IMR-90 (cell line): ENCODE measurements around the gene AATF. TPM values are rescaled to one million over a fixed set of nuclear protein-coding genes. Genes with fewer than 3 reads are reported as not detected.

ENCODE experiments used
- ATAC-seq: fragments of 200-7000 bp; cut with Tn5 transposase; 2 replicates; pipeline ENCODE4 v1.9.1; 2020; ENCODE audit warnings: low read depth, mild to moderate bottlenecking, moderate library complexity
- BruUV-seq: library from RNA; stranded (reverse); fragments of 400-500 nt; replicated peaks from 2 replicates; lab custom pipeline; 2021; lab: Mats Ljungman, UMichigan
- CTCF ChIA-PET: fragments of 300-600 bp; formaldehyde crosslinking; extraction: SDS; loops from one replicate; lab custom pipeline; 2021; ENCODE audit warnings: antibody characterized with exemption; lab: Yijun Ruan, JAX
- POLR2A ChIA-PET: fragments of 300-600 bp; sonication (Branson Sonifier 250); formaldehyde crosslinking; loops from one replicate; lab custom pipeline; 2022; ENCODE audit warnings: antibody characterized with exemption; ENCODE audit not compliant: unreplicated experiment; lab: Charles Lee
- DNase-seq: peaks from one replicate; pipeline ENCODE4 v3.0.0; 2013
- H2AFZ ChIP-seq: replicated peaks from 2 replicates; pipeline ENCODE3; 2013; ENCODE audit warnings: low read length, mild to moderate bottlenecking; ENCODE audit not compliant: poor library complexity
- H2AK5ac ChIP-seq: 2 replicates; pipeline ENCODE4 v1.6.1; 2013; ENCODE audit warnings: low read depth, low read length, inconsistent platforms
- H2AK9ac ChIP-seq: replicated peaks from 2 replicates; pipeline ENCODE3; 2013; ENCODE audit warnings: mild to moderate bottlenecking, low read depth, low read length, moderate library complexity; ENCODE audit not compliant: poor library complexity
- H2BK120ac ChIP-seq: 2 replicates; pipeline ENCODE4 v1.6.1; 2013; ENCODE audit warnings: low read depth, low read length, inconsistent platforms
- H2BK15ac ChIP-seq: 3 replicates; pipeline ENCODE4 v1.6.1; 2013; ENCODE audit warnings: low read depth, low read length, inconsistent platforms
- H2BK20ac ChIP-seq: 2 replicates; pipeline ENCODE4 v1.6.1; 2013; ENCODE audit warnings: low read depth, mild to moderate bottlenecking, inconsistent platforms, low read length, moderate library complexity
- H2BK5ac ChIP-seq: 2 replicates; pipeline ENCODE4 v1.6.1; 2013; ENCODE audit warnings: mild to moderate bottlenecking, low read depth, low read length, inconsistent platforms; ENCODE audit not compliant: poor library complexity, severe bottlenecking
- H3K14ac ChIP-seq: replicated peaks from 2 replicates; pipeline ENCODE4 v1.6.1; 2013; ENCODE audit warnings: low read depth, low read length, inconsistent platforms
- H3K18ac ChIP-seq: 2 replicates; pipeline ENCODE4 v1.6.1; 2013; ENCODE audit warnings: low read depth, low read length, control low read depth
- H3K23ac ChIP-seq: 2 replicates; pipeline ENCODE4 v1.6.1; 2013; ENCODE audit warnings: low read depth, low read length, inconsistent platforms
- H3K27ac ChIP-seq: 2 replicates; pipeline ENCODE4 v1.5.1; 2013; ENCODE audit warnings: mild to moderate bottlenecking, control low read depth, low read length; ENCODE audit not compliant: insufficient read depth
- H3K27me3 ChIP-seq: 2 replicates; pipeline ENCODE4 v1.6.1; 2013; ENCODE audit warnings: low read length; ENCODE audit not compliant: control insufficient read depth, insufficient read depth
- H3K36me3 ChIP-seq: 2 replicates; pipeline ENCODE4 v1.6.1; 2013; ENCODE audit warnings: low read length, mixed read lengths; ENCODE audit not compliant: control insufficient read depth, insufficient read depth
- H3K4ac ChIP-seq: 2 replicates; pipeline ENCODE4 v1.6.1; 2013; ENCODE audit warnings: low read depth, low read length, inconsistent platforms
- H3K4me1 ChIP-seq: 2 replicates; pipeline ENCODE4 v1.6.1; 2013; ENCODE audit warnings: low read length, mixed read lengths; ENCODE audit not compliant: control insufficient read depth, insufficient read depth
- H3K4me2 ChIP-seq: 2 replicates; pipeline ENCODE4 v1.6.1; 2013; ENCODE audit warnings: low read depth, mild to moderate bottlenecking, control low read depth, low read length, moderate library complexity
- H3K4me3 ChIP-seq: 2 replicates; pipeline ENCODE4 v1.5.1; 2013; ENCODE audit warnings: low read depth, mild to moderate bottlenecking, control low read depth, low read length, moderate library complexity; ENCODE audit not compliant: insufficient read depth
- H3K56ac ChIP-seq: 2 replicates; pipeline ENCODE4 v1.6.1; 2013; ENCODE audit warnings: low read length, inconsistent platforms; ENCODE audit not compliant: insufficient read depth; ENCODE audit errors: extremely low read depth
- H3K79me1 ChIP-seq, 2 experiments: 2 replicates each; pipeline ENCODE4 v1.6.1; 2013; ENCODE audit warnings: low read length in 2 of 2, inconsistent platforms in 1 of 2, low read depth in 1 of 2
- H3K9ac ChIP-seq: 2 replicates; pipeline ENCODE4 v1.6.1; 2013; ENCODE audit warnings: low read depth, low read length, control low read depth
- H3K9me1 ChIP-seq: 2 replicates; pipeline ENCODE4 v1.6.1; 2013; ENCODE audit warnings: low read length, inconsistent platforms; ENCODE audit not compliant: insufficient read depth
- H3K9me3 ChIP-seq: 2 replicates; pipeline ENCODE4 v1.6.1; 2013; ENCODE audit warnings: low read length; ENCODE audit not compliant: control insufficient read depth, insufficient read depth
- H4K20me1 ChIP-seq: 2 replicates; pipeline ENCODE4 v1.6.1; 2013; ENCODE audit warnings: low read length, inconsistent platforms; ENCODE audit not compliant: insufficient read depth
- H4K5ac ChIP-seq: 2 replicates; pipeline ENCODE4 v1.6.1; 2013; ENCODE audit warnings: mild to moderate bottlenecking, low read depth, low read length, control low read depth
- H4K8ac ChIP-seq, 2 experiments: 2 replicates each; pipeline ENCODE4 v1.6.1; 2013; ENCODE audit warnings: low read depth in 2 of 2, low read length in 2 of 2, control low read depth in 1 of 2, inconsistent platforms in 1 of 2
- H4K91ac ChIP-seq: 2 replicates; pipeline ENCODE4 v1.6.1; 2013; ENCODE audit warnings: low read depth, low read length, inconsistent platforms; ENCODE audit not compliant: insufficient read depth
- BHLHE40 ChIP-seq: fragments of 150-350 bp; IDR thresholded peaks from 2 replicates; pipeline ENCODE4 v1.6.1; 2016; ENCODE audit warnings: mild to moderate bottlenecking, low read depth, low read length
- CEBPB ChIP-seq: IDR thresholded peaks from 2 replicates; pipeline ENCODE4 v1.6.1; 2012; ENCODE audit warnings: low read depth, low read length, improper control_type of control experiment
- CHD1 ChIP-seq: IDR thresholded peaks from 2 replicates; pipeline ENCODE4 v1.6.1; 2012; ENCODE audit warnings: low read depth, low read length, improper control_type of control experiment
- MAFK ChIP-seq: IDR thresholded peaks from 2 replicates; pipeline ENCODE4 v1.6.1; 2012; ENCODE audit warnings: low read depth, low read length, improper control_type of control experiment
- MAZ ChIP-seq: IDR thresholded peaks from 2 replicates; pipeline ENCODE4 v1.6.1; 2012; ENCODE audit warnings: low read depth, mild to moderate bottlenecking, low read length, improper control_type of control experiment, moderate library complexity, borderline replicate concordance
- NFE2L2 ChIP-seq: fragments of 150-350 bp; IDR thresholded peaks from 2 replicates; pipeline ENCODE4 v1.6.1; 2016; ENCODE audit warnings: low read depth, mild to moderate bottlenecking, low read length
- POLR2A ChIP-seq: IDR thresholded peaks from 2 replicates; pipeline ENCODE4 v1.6.1; 2012; ENCODE audit warnings: mild to moderate bottlenecking, low read depth, low read length
- RAD21 ChIP-seq: IDR thresholded peaks from 2 replicates; pipeline ENCODE4 v1.6.1; 2012; ENCODE audit warnings: low read length, improper control_type of control experiment
- SMC3 ChIP-seq: fragments of 150-350 bp; IDR thresholded peaks from 2 replicates; pipeline ENCODE4 v1.6.1; 2016; ENCODE audit warnings: low read depth, mild to moderate bottlenecking, antibody characterized with exemption, low read length, moderate library complexity
- WGBS, 2 experiments: methylation state at CpG; one replicate each; pipeline versions ENCODE4 v1.1.5 to v1.1.7; 2013; ENCODE audit warnings: missing lambda C conversion rate in 2 of 2; ENCODE audit not compliant: insufficient read length in 1 of 2; ENCODE audit errors: extremely low coverage in 2 of 2; 5-methylcytosine and 5-hydroxymethylcytosine counted together
- dilution Hi-C: fragments of 300-500 bp; cut with HindIII; formaldehyde crosslinking; loops from one replicate; pipeline ENCODE4 v1.14.3; 2018; ENCODE audit warnings: low sequenced_read_pairs; ENCODE audit not compliant: unreplicated experiment
- in situ Hi-C: fragments of 300-500 bp; cut with MboI; formaldehyde crosslinking; loops from 3 replicates; pipeline ENCODE4 v1.14.3; 2019; ENCODE audit warnings: low sequenced_read_pairs, inconsistent platforms, mixed read lengths
- intact Hi-C: fragments of 100-400 bp; cut with micrococcal nuclease; formaldehyde crosslinking; loops from 2 replicates; pipeline ENCODE4 v1.10.0; 2022
- polyA plus RNA-seq, 3 experiments: library from polyadenylated mRNA; depleted of rRNA; stranded (reverse); fragments of >200 nt; gene quantifications; 2 replicates each; pipeline ENCODE4 v1.2.3, GENCODE V29; 2012; ENCODE audit warnings: low replicate concordance in 1 of 3
- total RNA-seq: library from RNA; depleted of rRNA; stranded (reverse); fragments of >200 nt; gene quantifications from 2 replicates; pipeline ENCODE4 v1.2.3, GENCODE V29; 2012

AATF gene
- total and polyA plus RNA-seq, 2 of the 4 experiments (the other 2 are of a cell fraction) = 21.0 to 34.8 TPM

- WGBS, 2 experiments = 8% methylated on average over 9 of the region's 30 CpGs; no CpG with 5 or more reads in 1 of the 2 experiments
- dilution Hi-C loops = no loop called here
- no peak overlapping the region for H2AK5ac ChIP-seq
- H4K8ac ChIP-seq = no peak overlapping the region
- H3K9me3 ChIP-seq = peaks cover 10% of the 10 kb centered on the region
- H3K9ac ChIP-seq = no peak overlapping the region
- H3K4me2 ChIP-seq = no peak overlapping the region
- no peaks in the 10 kb centered on the region; the same call in 1 of the 2 replicates for H3K36me3 ChIP-seq
- no peak overlapping the region for H3K56ac ChIP-seq
- CTCF ChIA-PET = no interaction called here
- intact Hi-C loops = loop anchor here (5.0 to 10.0 kb wide), 2 partner anchors 101 to 311 kb away; no protein-coding TSS in a partner anchor
- H4K5ac ChIP-seq = no peak overlapping the region
- no TSS peak for BruUV-seq
- no peaks in the 10 kb centered on the region for H3K9me1 ChIP-seq
- no peak overlapping the region for H2AFZ ChIP-seq
- TF ChIP-seq MAZ (no peak), BHLHE40 (no peak), SMC3 (no peak), CEBPB (no peak), POLR2A (no peak), RAD21 (no peak), CHD1 (no peak), MAFK (no peak), NFE2L2 (no peak)
- no peak overlapping the region for H4K91ac ChIP-seq
- H3K27ac ChIP-seq = no peak overlapping the region
- no peak overlapping the region for H2AK9ac ChIP-seq
- H3K79me1 ChIP-seq = peaks cover 14 to 17% of the 10 kb centered on the region in 2 experiments; a peak in 3 of 4 replicates
- H3K27me3 ChIP-seq = peaks cover 64% of the 10 kb centered on the region
- ATAC-seq = no peak
- H2BK5ac ChIP-seq = no peak overlapping the region
- POLR2A ChIA-PET = no interaction called here
- H2BK15ac ChIP-seq = no peak overlapping the region
- peaks cover 4% of the 10 kb centered on the region for H3K4me1 ChIP-seq
- no peak overlapping the region for H2BK120ac ChIP-seq
- in situ Hi-C loops = no loop called here
- H3K18ac ChIP-seq = no peak overlapping the region
- H2BK20ac ChIP-seq = no peak overlapping the region
- H3K4me3 ChIP-seq = no peak overlapping the region
- H3K14ac ChIP-seq = no peak overlapping the region
- no peak overlapping the region for H3K23ac ChIP-seq
- H3K4ac ChIP-seq = no peak overlapping the region
- H4K20me1 ChIP-seq = no peaks in the 10 kb centered on the region; the same call in none of the 2 replicates
- no peak for DNase-seq
Observed at GRCh38 chr17:36945959-36946725, 2.6 kb upstream of the AATF start.
